Body of pancreas (tissue), 4 donors: ENCODE results near the gene NRBF2.

Source experiments
- CTCF ChIP-seq, 7 experiments: fragments of 450-650 bp in 4 of 7; fragments of 200-600 bp in 3 of 7; sonication (generic) in 3 of 7; IDR thresholded peaks; one replicate each; pipeline ENCODE4 v1.5.1; 2016 to 2019; ENCODE audit warnings: antibody characterized with exemption in 7 of 7
- POLR2A ChIP-seq, 3 donors: fragments of 450-650 bp; IDR thresholded peaks; one replicate each; pipeline ENCODE4 v1.6.1; 2016; ENCODE audit warnings: antibody characterized with exemption in 3 of 3, mild to moderate bottlenecking in 2 of 3

GRCh38 chr10:63128443-63128842 is 4.7 kb upstream of the NRBF2 start:
- TF ChIP-seq CTCF (IDR thresholded peaks at IDR 0.05) (no peak), POLR2A (IDR thresholded peaks at IDR 0.05) (no peak)
